H9 (cell line): Measurements from ENCODE around the gene CACNB4. TPM values are rescaled to one million over a fixed set of nuclear protein-coding genes. Genes with fewer than 3 reads are reported as not detected.

Experiments
- DNase-seq: peaks from one replicate; pipeline ENCODE4 v3.0.0-alpha.2; 2017
- H2AFZ ChIP-seq: one replicate; pipeline ENCODE4 v1.6.1; 2013; ENCODE audit warnings: mild to moderate bottlenecking, low read length, control low read depth, moderate library complexity
- H2AK5ac ChIP-seq: 2 replicates; pipeline ENCODE4 v1.6.1; 2013; ENCODE audit warnings: low read length, control low read depth, mixed read lengths; ENCODE audit not compliant: insufficient read length
- H2BK120ac ChIP-seq: one replicate; pipeline ENCODE4 v1.6.1; 2013; ENCODE audit warnings: low read depth, mild to moderate bottlenecking, low read length, control low read depth, inconsistent platforms; ENCODE audit not compliant: poor library complexity, severe bottlenecking
- H2BK12ac ChIP-seq: 2 replicates; pipeline ENCODE4 v1.6.1; 2013; ENCODE audit warnings: low read length, control low read depth, mixed read lengths, low read depth; ENCODE audit not compliant: insufficient read length
- H2BK15ac ChIP-seq: 2 replicates; pipeline ENCODE4 v1.6.1; 2013; ENCODE audit warnings: low read depth, low read length, control low read depth
- H2BK20ac ChIP-seq: one replicate; pipeline ENCODE4 v1.6.1; 2013; ENCODE audit warnings: low read depth, mild to moderate bottlenecking, low read length, control low read depth, inconsistent platforms; ENCODE audit not compliant: poor library complexity, severe bottlenecking
- H2BK5ac ChIP-seq: 2 replicates; pipeline ENCODE4 v1.6.1; 2013; ENCODE audit warnings: low read length, control low read depth, mixed read lengths; ENCODE audit not compliant: insufficient read length
- H3K14ac ChIP-seq: 2 replicates; pipeline ENCODE4 v1.6.1; 2013; ENCODE audit warnings: low read length, control low read depth; ENCODE audit not compliant: insufficient read depth
- H3K18ac ChIP-seq: 2 replicates; pipeline ENCODE4 v1.6.1; 2013; ENCODE audit warnings: low read depth, mild to moderate bottlenecking, mixed read lengths, low read length, control low read depth; ENCODE audit not compliant: insufficient read length
- H3K23ac ChIP-seq: 2 replicates; pipeline ENCODE4 v1.6.1; 2013; ENCODE audit warnings: low read length, control low read depth, mixed read lengths, low read depth; ENCODE audit not compliant: insufficient read length
- H3K23me2 ChIP-seq: 2 replicates; pipeline ENCODE4 v1.6.1; 2013; ENCODE audit warnings: low read depth, mild to moderate bottlenecking, mixed read lengths, low read length, control low read depth; ENCODE audit not compliant: insufficient read length, poor library complexity, severe bottlenecking
- H3K27ac ChIP-seq: 2 replicates; pipeline ENCODE4 v1.5.1; 2013; ENCODE audit warnings: low read length, control low read depth, mixed read lengths, low read depth; ENCODE audit not compliant: insufficient read length
- H3K27me3 ChIP-seq: 2 replicates; pipeline ENCODE4 v1.6.1; 2013; ENCODE audit warnings: low read length, control low read depth, inconsistent platforms; ENCODE audit not compliant: insufficient read depth
- H3K4ac ChIP-seq: 2 replicates; pipeline ENCODE4 v1.6.1; 2013; ENCODE audit warnings: low read depth, mild to moderate bottlenecking, control low read depth, inconsistent platforms, low read length, moderate library complexity
- H3K4me1 ChIP-seq: 2 replicates; pipeline ENCODE4 v1.6.1; 2013; ENCODE audit warnings: low read length, control low read depth, inconsistent platforms; ENCODE audit not compliant: insufficient read depth
- H3K4me2 ChIP-seq: 2 replicates; pipeline ENCODE4 v1.6.1; 2013; ENCODE audit warnings: low read length, control low read depth, mixed read lengths; ENCODE audit not compliant: insufficient read length, insufficient read depth
- H3K56ac ChIP-seq: 2 replicates; pipeline ENCODE4 v1.6.1; 2013; ENCODE audit warnings: low read depth, mild to moderate bottlenecking, mixed read lengths, low read length, control low read depth; ENCODE audit not compliant: insufficient read length
- H3K79me1 ChIP-seq: 2 replicates; pipeline ENCODE4 v1.6.1; 2013; ENCODE audit warnings: low read depth, mild to moderate bottlenecking, moderate library complexity, low read length, control low read depth, inconsistent platforms; ENCODE audit not compliant: insufficient read depth, poor library complexity, severe bottlenecking
- H3K79me2 ChIP-seq: 2 replicates; pipeline ENCODE4 v1.6.1; 2013; ENCODE audit warnings: low read length, control low read depth, inconsistent platforms; ENCODE audit not compliant: insufficient read depth
- H3K9ac ChIP-seq: 2 replicates; pipeline ENCODE4 v1.6.1; 2013; ENCODE audit warnings: low read length, control low read depth, mixed read lengths; ENCODE audit not compliant: insufficient read length; ENCODE audit errors: extremely low read depth
- H3K9me3 ChIP-seq: one replicate; pipeline ENCODE4 v1.6.1; 2013; ENCODE audit warnings: low read depth, low read length, inconsistent platforms; ENCODE audit not compliant: control insufficient read depth
- H3T11ph ChIP-seq: one replicate; pipeline ENCODE4 v1.6.1; 2013; ENCODE audit warnings: mild to moderate bottlenecking, low read length, control low read depth, inconsistent platforms
- H4K20me1 ChIP-seq: one replicate; pipeline ENCODE4 v1.6.1; 2013; ENCODE audit not compliant: control insufficient read depth, insufficient read length, insufficient read depth
- H4K5ac ChIP-seq: 2 replicates; pipeline ENCODE4 v1.6.1; 2013; ENCODE audit warnings: low read depth, mild to moderate bottlenecking, mixed read lengths, low read length, control low read depth; ENCODE audit not compliant: insufficient read length
- H4K8ac ChIP-seq: replicated peaks from 2 replicates; pipeline ENCODE4 v1.6.1; 2013; ENCODE audit warnings: low read length, control low read depth, mixed read lengths, low read depth; ENCODE audit not compliant: insufficient read length
- H4K91ac ChIP-seq: 2 replicates; pipeline ENCODE4 v1.6.1; 2013; ENCODE audit warnings: low read depth, mild to moderate bottlenecking, moderate library complexity, mixed read lengths, low read length, control low read depth; ENCODE audit not compliant: insufficient read length
- H3K27ac Mint-ChIP-seq, 3 experiments: 2 replicates in 2 of 3; 3 replicates in 1 of 3; pipeline ENCODE4 v1.8.0; 2020 to 2021; ENCODE audit warnings: mixed read lengths in 3 of 3, mild to moderate bottlenecking in 1 of 3, moderate library complexity in 1 of 3
- H3K27me3 Mint-ChIP-seq: 2 replicates; pipeline ENCODE4 v1.8.0; 2021; ENCODE audit warnings: low read depth, mild to moderate bottlenecking, moderate library complexity, mixed read lengths
- H3K36me3 Mint-ChIP-seq, 3 experiments: 2 replicates in 2 of 3; 3 replicates in 1 of 3; pipeline ENCODE4 v1.8.0; 2020 to 2021; ENCODE audit warnings: low read depth in 3 of 3, mixed read lengths in 3 of 3; ENCODE audit not compliant: insufficient read depth in 1 of 3
- H3K4me1 Mint-ChIP-seq, 2 experiments: 2 replicates each; pipeline ENCODE4 v1.8.0; 2020; ENCODE audit warnings: mixed read lengths in 2 of 2
- H3K4me3 Mint-ChIP-seq, 2 experiments: 2 replicates in 1 of 2; 3 replicates in 1 of 2; pipeline ENCODE4 v1.8.0; 2020 to 2021; ENCODE audit warnings: mild to moderate bottlenecking in 2 of 2, mixed read lengths in 2 of 2, moderate library complexity in 1 of 2
- H3K9me3 Mint-ChIP-seq, 2 experiments: 2 replicates in 1 of 2; 3 replicates in 1 of 2; pipeline ENCODE4 v1.8.0; 2020; ENCODE audit warnings: mild to moderate bottlenecking in 2 of 2, mixed read lengths in 2 of 2, moderate library complexity in 1 of 2
- WGBS: extraction: QIAGEN DNeasy Blood & Tissue Kit; methylation state at CpG from one replicate; pipeline ENCODE4 v1.1.7; 2013; ENCODE audit warnings: missing lambda C conversion rate, low lambda C conversion rate, mixed read lengths; ENCODE audit not compliant: insufficient read length; ENCODE audit errors: extremely low coverage; 5-methylcytosine and 5-hydroxymethylcytosine counted together
- total RNA-seq: library from RNA; stranded (reverse); gene quantifications from 2 replicates; pipeline ENCODE4 v1.2.1, GENCODE V29; 2021
- TF ChIP-seq, protein P1 (sequence below): fragments of 200-600 bp; sonication (generic); conservative IDR thresholded peaks from 3 replicates; pipeline ENCODE4 v1.8.0; 2021; ENCODE audit warnings: antibody characterized with exemption, mild to moderate bottlenecking

Gene CACNB4
- total RNA-seq, 1 experiment from 2014 or later: 1.4 TPM

DNA sequence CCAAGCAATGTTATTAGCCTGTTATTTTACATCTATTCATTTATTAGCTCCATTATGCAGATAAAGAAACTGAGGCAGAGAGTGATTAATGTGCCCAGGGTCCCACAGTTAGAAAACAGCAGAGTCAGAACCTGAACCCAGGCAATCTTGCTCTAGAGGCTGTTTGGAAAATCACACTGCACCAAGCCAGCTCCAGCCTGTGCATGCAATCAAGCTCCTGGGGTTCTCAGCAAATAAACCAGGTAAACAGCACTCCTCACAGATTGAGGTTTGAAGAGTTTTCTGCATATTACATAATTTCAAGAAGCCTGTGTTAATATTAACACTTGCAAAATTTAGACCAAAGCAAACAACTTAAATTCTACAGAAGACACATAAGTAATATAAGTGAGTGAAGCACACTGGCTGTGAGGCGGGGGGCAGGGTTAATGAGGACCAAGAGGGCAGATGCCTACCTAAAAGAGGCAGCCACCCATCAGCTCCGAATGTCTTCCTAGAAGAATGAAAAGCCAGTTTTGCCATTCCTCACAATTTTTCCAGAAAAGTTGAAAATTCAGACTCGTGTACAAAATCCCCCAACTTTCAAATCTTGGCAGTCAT lies 35.4 kb downstream of the CACNB4 start:
- H4K91ac ChIP-seq: no peak overlapping the region
- H2BK120ac ChIP-seq: no peak overlapping the region
- no peak overlapping the region for H2BK5ac ChIP-seq
- H3K4me3 Mint-ChIP-seq: no peak overlapping the region
- no peak overlapping the region for H2BK20ac ChIP-seq
- no peak overlapping the region for H4K8ac ChIP-seq
- TF ChIP-seq, protein P1, sequence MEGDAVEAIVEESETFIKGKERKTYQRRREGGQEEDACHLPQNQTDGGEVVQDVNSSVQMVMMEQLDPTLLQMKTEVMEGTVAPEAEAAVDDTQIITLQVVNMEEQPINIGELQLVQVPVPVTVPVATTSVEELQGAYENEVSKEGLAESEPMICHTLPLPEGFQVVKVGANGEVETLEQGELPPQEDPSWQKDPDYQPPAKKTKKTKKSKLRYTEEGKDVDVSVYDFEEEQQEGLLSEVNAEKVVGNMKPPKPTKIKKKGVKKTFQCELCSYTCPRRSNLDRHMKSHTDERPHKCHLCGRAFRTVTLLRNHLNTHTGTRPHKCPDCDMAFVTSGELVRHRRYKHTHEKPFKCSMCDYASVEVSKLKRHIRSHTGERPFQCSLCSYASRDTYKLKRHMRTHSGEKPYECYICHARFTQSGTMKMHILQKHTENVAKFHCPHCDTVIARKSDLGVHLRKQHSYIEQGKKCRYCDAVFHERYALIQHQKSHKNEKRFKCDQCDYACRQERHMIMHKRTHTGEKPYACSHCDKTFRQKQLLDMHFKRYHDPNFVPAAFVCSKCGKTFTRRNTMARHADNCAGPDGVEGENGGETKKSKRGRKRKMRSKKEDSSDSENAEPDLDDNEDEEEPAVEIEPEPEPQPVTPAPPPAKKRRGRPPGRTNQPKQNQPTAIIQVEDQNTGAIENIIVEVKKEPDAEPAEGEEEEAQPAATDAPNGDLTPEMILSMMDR: no peak
- no peak overlapping the region for H3K4me2 ChIP-seq
- peaks cover 13 to 16% of the 10 kb centered on the region in 2 experiments for H3K9me3 Mint-ChIP-seq
- H4K20me1 ChIP-seq: no peaks in the 10 kb centered on the region
- peaks cover 2% of the 10 kb centered on the region; the same call in 1 of the 2 replicates for H3K27me3 Mint-ChIP-seq
- H3T11ph ChIP-seq: no peak overlapping the region
- H3K27ac Mint-ChIP-seq: no peak overlapping the region
- no peak overlapping the region for H3K23ac ChIP-seq
- H3K18ac ChIP-seq: no peak overlapping the region
- H3K9me3 ChIP-seq: peaks cover 9% of the 10 kb centered on the region
- no peak overlapping the region for H4K5ac ChIP-seq
- no peaks in the 10 kb centered on the region for H3K79me2 ChIP-seq
- H3K27me3 ChIP-seq: no peaks in the 10 kb centered on the region
- peaks cover 6 to 9% (median 7%) of the 10 kb centered on the region in 3 experiments for H3K36me3 Mint-ChIP-seq
- no peak overlapping the region for H3K9ac ChIP-seq
- no peak overlapping the region for H3K14ac ChIP-seq
- no peak overlapping the region for H2BK15ac ChIP-seq
- no peak for DNase-seq
- no peak overlapping the region for H2BK12ac ChIP-seq
- no peak overlapping the region for H3K56ac ChIP-seq
- no peak overlapping the region for H2AFZ ChIP-seq
- H3K27ac ChIP-seq: no peak overlapping the region
- H3K4ac ChIP-seq: no peak overlapping the region
- no peak overlapping the region for H2AK5ac ChIP-seq
- peaks cover 9 to 10% of the 10 kb centered on the region in 2 experiments for H3K4me1 Mint-ChIP-seq
- no peaks in the 10 kb centered on the region; the same call in 1 of the 2 replicates for H3K4me1 ChIP-seq
- no peaks in the 10 kb centered on the region for H3K79me1 ChIP-seq
- WGBS: no CpG with 5 or more reads among the region's 3 CpGs
- H3K23me2 ChIP-seq: no peaks in the 10 kb centered on the region
